HFF-Myc (cell line): ENCODE measurements around the gene NOC4L.

ENCODE experiments used
- DNase-seq: peaks from one replicate; pipeline ENCODE4 v3.0.0-alpha.2; 2011; ENCODE audit warnings: low read depth; ENCODE audit errors: extremely low read depth
- H3K4me3 ChIP-seq: replicated peaks from 2 replicates; pipeline ENCODE4 v1.5.1; 2011; ENCODE audit warnings: low read depth, mild to moderate bottlenecking, control low read depth, low read length
- CTCF ChIP-seq: IDR thresholded peaks from 2 replicates; pipeline ENCODE4 v1.5.1; 2012; ENCODE audit warnings: mild to moderate bottlenecking, low read depth, low read length, control low read depth; ENCODE audit errors: missing control alignments

NOC4L gene

GRCh38 chr12:132137483-132138125, 6.7 kb upstream of the NOC4L start:
- no peak overlapping the region for H3K4me3 ChIP-seq
- DNase-seq = no peak
- TF ChIP-seq CTCF = no peak

GRCh38 chr12:132138941-132139871, 5.1 kb upstream of the NOC4L start:
- no peak overlapping the region for H3K4me3 ChIP-seq
- TF ChIP-seq CTCF = no peak

GRCh38 chr12:132139912-132140311, 4.3 kb upstream of the NOC4L start:
- no peak for TF ChIP-seq CTCF
- no peak for DNase-seq
- no peak overlapping the region for H3K4me3 ChIP-seq

More at GRCh38 chr12:132138941-132139871, 5.1 kb upstream of the NOC4L start:
- no peak for DNase-seq

- DNase-seq = no peak
- no peak overlapping the region for H3K4me3 ChIP-seq
- no peak for TF ChIP-seq CTCF
These were observed 3.8 kb upstream of the NOC4L start for GRCh38 chr12:132140501-132140900.

GRCh38 chr12:132140918-132141841, 3.1 kb upstream of the NOC4L start:
- DNase-seq = no peak
- no peak overlapping the region for H3K4me3 ChIP-seq
- TF ChIP-seq CTCF = no peak

GRCh38 chr12:132141976-132142678, 2.1 kb upstream of the NOC4L start:
- DNase-seq = no peak
- TF ChIP-seq CTCF = no peak
- H3K4me3 ChIP-seq = peak overlapping the region; percentile 96
